GM20000 (cell line): ENCODE data around the gene RAP1GAP.

Source experiments
- DNase-seq: peaks from one replicate; pipeline ENCODE4 v3.0.0; 2012; ENCODE audit warnings: low spot score
- TF ChIP-seq, protein P1 (sequence below): IDR thresholded peaks from 2 replicates; pipeline ENCODE4 v1.5.1; 2012; ENCODE audit warnings: mild to moderate bottlenecking, control low read depth; ENCODE audit errors: extremely low read depth, missing control alignments

Gene RAP1GAP

DNA sequence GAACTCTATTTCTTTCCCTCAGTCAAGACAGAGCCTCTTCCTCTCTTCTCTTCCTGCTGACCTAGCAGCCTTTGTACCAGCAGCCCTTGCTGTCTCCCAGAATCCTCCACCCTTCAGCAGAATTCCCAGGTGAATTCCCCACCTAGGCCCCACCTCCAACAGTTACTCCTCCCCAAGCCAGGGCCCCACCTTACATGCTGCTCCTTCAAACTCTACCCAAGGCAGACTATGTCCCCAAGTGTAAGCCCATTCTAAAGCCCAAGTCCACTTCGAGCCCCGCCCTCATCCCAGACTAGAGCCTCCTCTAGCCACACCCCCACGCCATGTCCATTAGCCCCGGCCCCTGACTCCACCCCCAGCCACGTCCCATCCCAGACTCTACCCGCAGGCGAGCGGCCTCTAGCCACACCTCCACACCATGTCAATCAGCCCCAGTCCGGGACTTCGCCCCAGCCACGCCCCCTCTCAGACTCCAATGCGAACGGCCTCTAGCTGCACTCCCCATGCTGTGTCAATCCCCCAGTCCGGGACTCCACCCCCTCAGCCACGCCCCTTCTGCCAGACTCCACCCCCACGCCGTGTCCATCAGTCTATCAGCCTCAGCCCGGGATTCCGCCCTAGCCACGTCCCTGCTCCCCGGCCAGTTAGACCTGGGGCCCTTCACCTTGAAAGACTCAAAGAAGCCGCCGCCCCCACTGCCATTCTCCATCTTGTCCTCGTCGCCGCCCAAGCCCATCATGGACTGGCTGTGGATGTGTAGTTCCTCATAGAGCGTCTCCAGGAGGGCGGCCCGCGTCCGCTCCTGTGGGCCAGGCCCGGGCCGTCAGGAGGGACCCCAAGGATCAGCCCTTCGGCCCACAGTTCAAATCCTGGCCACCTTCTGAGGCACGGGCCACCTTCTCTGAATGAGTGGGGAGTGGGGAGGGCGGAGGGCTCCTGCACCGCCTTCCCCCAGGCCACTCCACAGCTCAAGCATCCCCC, 61.3 kb downstream of the RAP1GAP start:
- TF ChIP-seq, protein P1, sequence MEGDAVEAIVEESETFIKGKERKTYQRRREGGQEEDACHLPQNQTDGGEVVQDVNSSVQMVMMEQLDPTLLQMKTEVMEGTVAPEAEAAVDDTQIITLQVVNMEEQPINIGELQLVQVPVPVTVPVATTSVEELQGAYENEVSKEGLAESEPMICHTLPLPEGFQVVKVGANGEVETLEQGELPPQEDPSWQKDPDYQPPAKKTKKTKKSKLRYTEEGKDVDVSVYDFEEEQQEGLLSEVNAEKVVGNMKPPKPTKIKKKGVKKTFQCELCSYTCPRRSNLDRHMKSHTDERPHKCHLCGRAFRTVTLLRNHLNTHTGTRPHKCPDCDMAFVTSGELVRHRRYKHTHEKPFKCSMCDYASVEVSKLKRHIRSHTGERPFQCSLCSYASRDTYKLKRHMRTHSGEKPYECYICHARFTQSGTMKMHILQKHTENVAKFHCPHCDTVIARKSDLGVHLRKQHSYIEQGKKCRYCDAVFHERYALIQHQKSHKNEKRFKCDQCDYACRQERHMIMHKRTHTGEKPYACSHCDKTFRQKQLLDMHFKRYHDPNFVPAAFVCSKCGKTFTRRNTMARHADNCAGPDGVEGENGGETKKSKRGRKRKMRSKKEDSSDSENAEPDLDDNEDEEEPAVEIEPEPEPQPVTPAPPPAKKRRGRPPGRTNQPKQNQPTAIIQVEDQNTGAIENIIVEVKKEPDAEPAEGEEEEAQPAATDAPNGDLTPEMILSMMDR = no peak
- DNase-seq = peak; percentile 92

DNA sequence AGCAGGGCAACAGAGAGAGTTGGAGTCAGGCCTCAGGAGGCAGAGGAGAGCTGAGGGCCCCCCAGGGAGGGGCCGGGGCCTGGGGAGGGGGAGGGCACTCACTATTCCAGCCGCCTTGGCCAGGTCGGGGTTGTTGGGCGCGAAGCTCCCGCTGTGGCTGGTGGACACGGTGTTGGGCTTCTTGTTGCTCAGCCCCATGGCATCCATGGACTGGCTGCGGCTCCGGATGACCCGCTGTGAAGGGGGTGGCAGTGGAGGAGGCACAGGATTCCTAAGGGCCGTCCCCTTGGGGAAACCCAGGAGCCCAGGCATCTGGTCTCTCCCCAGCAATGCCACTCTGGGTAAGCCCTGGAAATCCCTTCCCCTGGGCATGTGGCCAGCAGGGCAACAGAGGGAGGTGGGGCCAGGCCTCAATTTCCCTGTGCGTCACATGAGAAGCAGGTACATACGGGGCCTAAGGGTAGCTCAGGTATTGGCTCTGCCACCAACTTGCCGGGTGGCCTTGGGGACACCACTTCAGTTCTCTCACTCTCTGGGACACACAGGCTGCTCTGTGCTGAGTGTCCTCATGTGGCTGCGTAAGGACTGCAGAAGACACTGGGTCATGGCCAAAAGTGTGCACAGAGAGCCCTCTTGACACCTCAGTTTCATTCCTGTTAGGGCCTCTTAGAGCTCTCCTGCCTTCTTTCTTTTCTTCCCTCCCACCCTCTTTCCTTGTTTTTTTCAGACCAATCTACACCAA, 63.0 kb downstream of the RAP1GAP start:
- no peak for DNase-seq

DNA sequence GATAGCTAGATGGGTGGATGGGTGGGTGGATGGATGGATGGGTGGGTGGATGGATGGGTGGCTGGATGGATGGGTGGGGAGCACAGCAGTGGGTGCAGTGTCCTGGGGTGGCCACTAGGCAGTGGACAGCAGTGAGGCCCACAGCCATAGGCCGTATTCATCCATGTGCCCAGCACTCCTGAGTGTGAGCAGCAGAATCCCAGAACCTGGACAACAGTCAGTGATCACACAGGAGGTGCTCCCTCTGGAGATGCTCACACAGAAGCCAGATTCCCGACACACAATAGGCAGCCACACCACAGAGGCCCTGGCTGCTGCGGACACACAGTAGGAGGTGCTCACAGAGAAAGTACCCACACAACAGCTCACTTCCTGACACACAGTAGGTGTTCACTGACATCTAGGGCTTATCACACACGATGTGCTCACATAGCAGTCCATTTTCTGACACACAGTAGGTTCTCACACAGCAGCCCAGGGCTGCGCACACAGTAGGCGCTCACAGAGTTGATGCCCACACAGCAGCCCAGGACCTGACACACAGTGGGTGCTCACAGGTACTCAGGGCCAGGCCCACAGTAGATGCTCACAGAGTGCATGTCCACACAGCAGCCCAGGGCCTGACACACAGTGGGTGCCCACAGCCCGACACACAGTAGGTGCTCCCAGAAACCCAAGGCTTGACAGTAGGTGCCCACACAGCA, 64.0 kb downstream of the RAP1GAP start:
- no peak for DNase-seq

More for the DNA sequence above, 63.0 kb downstream of the RAP1GAP start:
- TF ChIP-seq, protein P1 = no peak

DNA sequence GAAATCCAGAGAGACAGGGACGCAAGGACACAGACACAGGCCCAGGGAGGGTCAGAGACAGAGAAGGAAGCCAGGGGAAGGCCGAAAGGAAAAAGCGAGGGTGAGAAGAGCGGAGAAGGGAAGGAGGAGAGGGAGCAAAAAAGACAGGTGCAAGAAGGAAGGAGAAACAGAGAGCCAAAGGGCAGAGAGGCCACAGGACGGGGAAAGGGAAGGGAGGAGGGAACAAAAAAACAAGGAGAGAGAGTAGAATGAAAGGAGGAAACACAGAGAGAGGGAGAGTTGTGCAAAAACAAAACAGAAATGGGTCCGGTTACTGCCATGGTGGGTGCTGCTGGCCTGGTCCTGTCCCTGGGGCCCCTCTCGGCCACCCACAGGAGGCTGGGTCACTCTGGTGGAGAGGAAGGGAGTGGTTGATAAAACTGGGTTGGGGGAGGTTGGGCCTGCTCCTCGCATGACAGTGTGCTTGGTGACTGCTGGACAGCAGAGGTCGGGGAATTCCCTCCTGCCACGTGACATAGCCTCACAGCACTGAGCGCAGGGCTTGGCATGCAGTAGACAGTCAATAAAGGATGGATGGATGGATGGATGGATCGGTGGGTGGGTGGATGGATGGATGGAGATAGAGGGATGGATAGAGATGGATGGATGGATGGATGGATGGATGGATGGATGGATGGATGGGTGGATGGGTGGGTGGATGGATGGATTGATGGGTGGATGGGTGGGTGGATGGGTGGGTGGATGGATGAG, 64.8 kb downstream of the RAP1GAP start:
- TF ChIP-seq, protein P1 = no peak
- DNase-seq = no peak

More for the DNA sequence above, 64.0 kb downstream of the RAP1GAP start:
- TF ChIP-seq, protein P1 = no peak

DNA sequence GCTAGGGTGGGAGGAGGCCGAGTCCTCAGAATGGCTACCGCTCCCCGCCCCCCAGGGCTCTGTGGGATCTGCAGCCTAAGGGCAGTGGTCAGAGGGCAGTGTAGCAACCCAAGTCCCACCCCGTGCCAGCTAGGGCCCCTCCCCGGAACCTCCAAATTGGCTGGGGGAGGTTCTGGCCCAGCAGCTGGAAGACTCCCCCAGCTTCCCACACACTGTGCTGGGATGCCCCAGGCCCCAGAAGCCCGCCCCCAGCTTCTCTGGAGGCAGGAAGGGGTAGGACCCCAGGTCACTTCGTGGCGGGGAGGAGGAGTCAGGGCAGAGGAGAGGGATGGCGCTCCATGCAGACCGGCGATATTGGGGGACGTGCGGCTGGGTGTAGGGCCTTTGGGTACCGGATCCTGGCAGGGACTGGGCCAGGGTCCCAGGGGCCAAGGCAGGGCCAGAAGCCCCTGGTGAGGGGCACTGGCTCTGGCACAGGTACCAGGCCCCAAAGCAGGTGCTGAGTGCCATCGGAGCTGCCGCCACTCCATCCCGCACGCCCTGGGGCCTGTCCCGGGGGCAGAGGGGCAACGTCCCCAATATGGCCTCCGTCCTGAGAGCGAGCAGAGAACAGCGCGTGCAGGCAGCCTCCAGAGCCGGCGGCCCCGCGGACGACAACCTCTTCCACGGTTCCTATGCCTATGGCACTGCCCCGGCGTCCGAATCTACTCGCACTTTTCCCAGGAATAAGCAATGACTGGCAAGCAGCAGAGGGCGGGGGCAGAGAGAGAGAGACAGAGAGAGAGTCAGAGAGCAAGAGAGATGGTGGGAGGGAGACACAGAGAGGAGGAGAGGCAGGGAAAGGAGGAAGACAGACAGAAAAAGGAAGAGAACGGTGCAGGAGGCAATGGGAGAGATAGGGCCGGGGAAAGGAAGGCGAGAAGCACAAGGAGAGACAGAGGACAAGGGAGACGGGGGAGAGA, 65.7 kb downstream of the RAP1GAP start:
- no peak for DNase-seq
- TF ChIP-seq, protein P1 = no peak
